B cell (primary cell): Measurements from ENCODE around the gene COPS7B. TPM values are rescaled to one million over a fixed set of nuclear protein-coding genes. Genes with fewer than 3 reads are reported as not detected.

Experiments
- ATAC-seq: fragments of 200-7000 bp; cut with Tn5 transposase; one replicate; pipeline ENCODE4 v1.10.0; 2021; ENCODE audit warnings: low read depth, mild to moderate bottlenecking, moderate number of reproducible peaks, moderate library complexity
- CTCF ChIA-PET: fragments of 350-600 bp; sonication (Branson Sonifier 250); formaldehyde crosslinking; loops from one replicate; lab custom pipeline; 2021; ENCODE audit warnings: antibody characterized with exemption, inconsistent platforms; lab: Charles Lee
- POLR2A ChIA-PET: fragments of 350-600 bp; sonication (Branson Sonifier 250); formaldehyde crosslinking; loops from one replicate; lab custom pipeline; 2021; ENCODE audit warnings: antibody characterized with exemption; lab: Charles Lee
- DNase-seq: peaks from one replicate; pipeline ENCODE4 v3.0.0; 2013
- H2AFZ ChIP-seq: 2 replicates; pipeline ENCODE4 v1.6.1; 2012; ENCODE audit warnings: mild to moderate bottlenecking, low read depth, low read length; ENCODE audit not compliant: insufficient read depth, poor library complexity, severe bottlenecking
- H3K27ac ChIP-seq, 2 donors: 1 replicate in 1 of 2; 2 replicates in 1 of 2; pipeline ENCODE4 v1.5.1; 2012 to 2013; ENCODE audit warnings: low read length in 2 of 2, mild to moderate bottlenecking in 2 of 2, moderate library complexity in 1 of 2
- H3K27me3 ChIP-seq, 4 experiments: fragments of 200-600 bp in 1 of 4; sonication (generic) in 1 of 4; replicated peaks in 1 of 4; 1 replicate in 2 of 4; 2 replicates in 2 of 4; pipeline versions ENCODE4 v1.6.1 to v1.7.0; 2013 to 2016; ENCODE audit warnings: low read length in 3 of 4, mild to moderate bottlenecking in 2 of 4, mixed read lengths in 1 of 4, moderate library complexity in 1 of 4; ENCODE audit not compliant: insufficient read depth in 4 of 4, control insufficient read depth in 3 of 4; ENCODE audit errors: control extremely low read depth in 1 of 4
- H3K36me3 ChIP-seq, 2 experiments: replicated peaks in 1 of 2; 1 replicate in 1 of 2; 2 replicates in 1 of 2; pipeline versions ENCODE4 v1.6.1 to v1.7.1; 2013; ENCODE audit warnings: low read length in 1 of 2; ENCODE audit not compliant: insufficient read depth in 2 of 2, control insufficient read depth in 1 of 2; ENCODE audit errors: control extremely low read depth in 1 of 2, extremely low read depth in 1 of 2
- H3K4me1 ChIP-seq, 2 donors: fragments of 200-600 bp in 1 of 2; sonication (generic) in 1 of 2; 1 replicate in 1 of 2; 2 replicates in 1 of 2; pipeline versions ENCODE4 v1.5.1 to v1.6.1; 2013 to 2017; ENCODE audit warnings: low read length in 2 of 2; ENCODE audit not compliant: control insufficient read depth in 2 of 2, insufficient read depth in 2 of 2
- H3K4me2 ChIP-seq: replicated peaks from 2 replicates; pipeline ENCODE3; 2012; ENCODE audit warnings: mild to moderate bottlenecking, low read depth, low read length; ENCODE audit not compliant: poor library complexity, severe bottlenecking
- H3K4me3 ChIP-seq, 5 experiments: fragments of 200-600 bp in 1 of 5; sonication (generic) in 1 of 5; 1 replicate in 3 of 5; 2 replicates in 2 of 5; pipeline versions ENCODE4 v1.5.1 to v1.7.0; 2011 to 2016; ENCODE audit warnings: low read length in 4 of 5, mild to moderate bottlenecking in 4 of 5, low read depth in 2 of 5, control low read depth in 1 of 5, moderate library complexity in 1 of 5; ENCODE audit not compliant: insufficient read depth in 1 of 5; ENCODE audit errors: control extremely low read depth in 1 of 5, extremely low read depth in 1 of 5
- H3K79me2 ChIP-seq: fragments of 200-600 bp; sonication (generic); one replicate; pipeline ENCODE4 v1.6.0; 2016; ENCODE audit warnings: low read length; ENCODE audit not compliant: control insufficient read depth, insufficient read depth
- H3K9ac ChIP-seq: fragments of 200-600 bp; sonication (generic); 2 replicates; pipeline ENCODE4 v1.6.1; 2017; ENCODE audit warnings: mild to moderate bottlenecking, low read length, moderate library complexity
- H3K9me3 ChIP-seq, 3 donors: one replicate each; pipeline versions ENCODE4 v1.6.1 to v1.7.1; 2013; ENCODE audit warnings: low read length in 2 of 3; ENCODE audit not compliant: control insufficient read depth in 2 of 3, insufficient read depth in 1 of 3; ENCODE audit errors: control extremely low read depth in 1 of 3
- H4K20me1 ChIP-seq: 2 replicates; pipeline ENCODE4 v1.6.0; 2012; ENCODE audit warnings: mild to moderate bottlenecking, low read length; ENCODE audit not compliant: insufficient read depth, control insufficient read depth, poor library complexity, severe bottlenecking
- H3K27ac Mint-ChIP-seq: one replicate; pipeline ENCODE4 v1.8.0; 2021; ENCODE audit warnings: mixed read lengths
- H3K27me3 Mint-ChIP-seq: one replicate; pipeline ENCODE4 v1.8.0; 2021; ENCODE audit warnings: mixed read lengths
- H3K4me1 Mint-ChIP-seq: one replicate; pipeline ENCODE4 v1.8.0; 2021; ENCODE audit warnings: mixed read lengths
- H3K4me3 Mint-ChIP-seq: one replicate; pipeline ENCODE4 v1.8.0; 2021; ENCODE audit warnings: mixed read lengths
- H3K9me3 Mint-ChIP-seq: one replicate; pipeline ENCODE4 v1.8.0; 2022; ENCODE audit warnings: mixed read lengths; ENCODE audit not compliant: insufficient read depth
- CTCF ChIP-seq: fragments of 200-600 bp; IDR thresholded peaks from one replicate; pipeline ENCODE4 v1.8.0; 2022; ENCODE audit warnings: antibody characterized with exemption, mild to moderate bottlenecking
- EZH2 ChIP-seq: IDR thresholded peaks from 2 replicates; pipeline ENCODE4 v1.6.1; 2012; ENCODE audit warnings: borderline replicate concordance, low read depth, mild to moderate bottlenecking, moderate library complexity, low read length; ENCODE audit not compliant: insufficient read depth, poor library complexity, severe bottlenecking
- WGBS: methylation state at CpG from one replicate; pipeline ENCODE4 v1.1.5; 2013; ENCODE audit warnings: missing lambda C conversion rate; ENCODE audit not compliant: insufficient coverage; 5-methylcytosine and 5-hydroxymethylcytosine counted together
- intact Hi-C: fragments of 100-400 bp; cut with micrococcal nuclease; formaldehyde crosslinking; loops from one replicate; pipeline ENCODE4 v1.10.0; 2022
- polyA plus RNA-seq: library from polyadenylated mRNA; depleted of rRNA; stranded (reverse); fragments of >200 nt; gene quantifications from 2 replicates; pipeline ENCODE4 v1.2.3, GENCODE V29; 2012
- total RNA-seq, 2 donors: library from RNA; stranded (reverse); fragments of 120-200 nt in 1 of 2; gene quantifications; 1 replicate in 1 of 2; 2 replicates in 1 of 2; pipeline versions ENCODE4 v1.2.3 to v1.2.4, GENCODE V29; 2013 to 2022

Gene COPS7B
- total and polyA plus RNA-seq, 2 donors (not counting 1 experiment from before 2014, with no cell fraction given), result 52.7 to 70.8 TPM

- 71% methylated on average over 2 of the region's 6 CpGs for WGBS
- POLR2A ChIA-PET, result no interaction called here
- CTCF ChIA-PET, result interaction anchor here (0.7 kb wide), 1 partner anchor 76 kb away, joined by 3 read pairs; no protein-coding TSS in a partner anchor
These were observed 16.8 kb upstream of the COPS7B start for GRCh38 chr2:231769170-231770136.

More at GRCh38 chr2:231769170-231770136, 16.8 kb upstream of the COPS7B start:
- Histone ChIP-seq H3K9me3 (no peaks in the 10 kb centered on the region), H3K79me2 (peaks cover 32% of the 10 kb centered on the region), H3K36me3 (no peaks in the 10 kb centered on the region), H2AFZ (no peak overlapping the region), H3K4me2 (no peak overlapping the region), H3K9ac (no peak overlapping the region), H3K4me3 (no peak overlapping the region), H4K20me1 (no peaks in the 10 kb centered on the region), H3K27me3 (no peaks in the 10 kb centered on the region), H3K4me1 (no peaks in the 10 kb centered on the region), H3K27ac (no peak overlapping the region)
- Mint-ChIP-seq H3K27ac (no peak overlapping the region), H3K4me3 (no peak overlapping the region), H3K27me3 (no peaks in the 10 kb centered on the region), H3K9me3 (no peaks in the 10 kb centered on the region), H3K4me1 (peaks cover 15% of the 10 kb centered on the region)
- DNase-seq (no peak), ATAC-seq (no peak)
- TF ChIP-seq CTCF (no peak), EZH2 (no peak)
- intact Hi-C loops, result no loop called here
